ENCODE results near the gene STX2.

Gene STX2

DNA sequence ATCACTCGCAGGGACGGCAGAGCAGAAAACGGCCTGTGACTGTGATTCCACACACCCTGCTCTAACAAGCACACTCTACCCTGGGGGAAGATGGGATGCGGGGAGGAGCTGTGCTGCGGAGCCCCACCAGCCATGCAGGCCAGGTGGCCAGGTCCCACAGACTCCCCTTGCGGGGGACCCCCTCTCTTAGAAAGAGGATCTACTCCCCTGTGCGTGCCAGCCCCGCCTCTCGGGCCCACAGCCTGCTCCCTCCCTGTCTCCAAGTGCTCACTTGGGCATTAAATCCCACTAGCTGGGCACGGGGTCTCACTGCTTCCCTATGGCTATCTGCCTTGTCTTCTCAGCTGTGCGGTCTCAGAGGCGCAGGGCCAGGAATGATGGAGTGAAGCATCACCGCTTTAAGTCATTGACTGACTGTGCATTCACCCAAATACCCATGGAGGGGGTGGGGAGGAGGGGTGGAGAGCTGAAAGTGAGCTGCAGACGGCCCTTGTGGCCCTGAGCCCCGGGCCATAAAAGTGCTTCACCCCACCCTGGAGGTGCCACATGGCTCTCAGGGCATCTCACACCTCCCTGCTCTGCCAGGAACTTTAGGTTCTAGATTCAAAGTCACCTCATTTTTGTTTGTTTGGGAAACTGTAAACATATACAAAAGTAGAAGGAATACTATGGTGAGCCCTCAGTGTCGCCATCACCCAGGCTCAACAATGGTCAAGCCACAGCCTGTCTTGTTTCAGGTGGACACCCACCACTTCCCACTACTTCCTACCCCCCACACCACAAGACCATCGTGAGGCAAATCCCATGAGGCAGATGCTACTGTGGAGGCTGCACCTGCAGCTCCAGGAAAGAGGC, 9.4 kb downstream of the STX2 start:
- no peak for DNase-seq (ENCODE audit: low read depth)

DNA sequence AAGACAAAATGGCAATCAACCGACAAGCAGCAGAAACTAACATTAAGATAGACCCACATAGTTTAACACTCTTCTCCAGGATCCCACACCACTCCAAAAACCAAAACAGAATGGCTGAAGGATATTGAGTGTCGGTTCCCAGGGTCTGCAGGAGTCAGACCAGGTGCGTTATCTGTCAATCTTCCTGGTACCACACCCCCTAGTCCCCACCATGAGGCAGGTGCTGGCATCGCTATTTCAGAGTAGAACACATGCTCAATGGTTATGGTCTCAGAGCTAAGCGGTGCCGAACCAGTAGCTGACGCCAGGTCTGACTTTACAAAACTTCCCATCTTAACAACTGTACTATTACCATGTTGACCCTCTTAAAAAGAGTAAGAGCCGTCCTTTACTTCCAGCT, 10.2 kb downstream of the STX2 start:
- H3K4me3 ChIP-seq (ENCODE audit: low read length), result no peak overlapping the region
- no peak for DNase-seq (ENCODE audit: low read depth)
- TF ChIP-seq, protein P1, sequence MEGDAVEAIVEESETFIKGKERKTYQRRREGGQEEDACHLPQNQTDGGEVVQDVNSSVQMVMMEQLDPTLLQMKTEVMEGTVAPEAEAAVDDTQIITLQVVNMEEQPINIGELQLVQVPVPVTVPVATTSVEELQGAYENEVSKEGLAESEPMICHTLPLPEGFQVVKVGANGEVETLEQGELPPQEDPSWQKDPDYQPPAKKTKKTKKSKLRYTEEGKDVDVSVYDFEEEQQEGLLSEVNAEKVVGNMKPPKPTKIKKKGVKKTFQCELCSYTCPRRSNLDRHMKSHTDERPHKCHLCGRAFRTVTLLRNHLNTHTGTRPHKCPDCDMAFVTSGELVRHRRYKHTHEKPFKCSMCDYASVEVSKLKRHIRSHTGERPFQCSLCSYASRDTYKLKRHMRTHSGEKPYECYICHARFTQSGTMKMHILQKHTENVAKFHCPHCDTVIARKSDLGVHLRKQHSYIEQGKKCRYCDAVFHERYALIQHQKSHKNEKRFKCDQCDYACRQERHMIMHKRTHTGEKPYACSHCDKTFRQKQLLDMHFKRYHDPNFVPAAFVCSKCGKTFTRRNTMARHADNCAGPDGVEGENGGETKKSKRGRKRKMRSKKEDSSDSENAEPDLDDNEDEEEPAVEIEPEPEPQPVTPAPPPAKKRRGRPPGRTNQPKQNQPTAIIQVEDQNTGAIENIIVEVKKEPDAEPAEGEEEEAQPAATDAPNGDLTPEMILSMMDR (conservative IDR thresholded peaks at IDR 0.05; ENCODE audit: low read length), result no peak

More for the DNA sequence above, 9.4 kb downstream of the STX2 start:
- H3K4me3 ChIP-seq (ENCODE audit: low read length), result no peak overlapping the region
- TF ChIP-seq, protein P1 (conservative IDR thresholded peaks at IDR 0.05; ENCODE audit: low read length), result no peak

DNA sequence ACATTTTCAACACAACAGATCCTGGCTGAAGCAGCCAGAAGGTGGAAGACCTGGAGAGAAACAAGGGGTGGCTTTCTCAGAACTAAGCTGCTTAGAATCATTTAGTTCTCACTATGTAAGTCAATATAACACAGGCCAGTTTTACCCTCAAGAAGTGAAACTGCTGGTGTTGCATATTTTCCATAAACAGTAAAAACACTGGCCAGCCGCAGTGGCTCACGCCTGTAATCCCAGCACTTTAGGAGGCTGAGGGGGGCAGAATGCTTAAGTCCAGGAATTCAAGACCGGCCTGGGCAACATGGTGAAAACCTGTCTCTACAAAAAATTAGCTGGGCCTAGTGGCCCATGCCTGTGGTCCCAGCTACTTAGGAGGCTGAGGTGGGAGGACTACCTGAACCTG, 11.6 kb downstream of the STX2 start:
- TF ChIP-seq, protein P1 (conservative IDR thresholded peaks at IDR 0.05; ENCODE audit: low read length), result no peak

DNA sequence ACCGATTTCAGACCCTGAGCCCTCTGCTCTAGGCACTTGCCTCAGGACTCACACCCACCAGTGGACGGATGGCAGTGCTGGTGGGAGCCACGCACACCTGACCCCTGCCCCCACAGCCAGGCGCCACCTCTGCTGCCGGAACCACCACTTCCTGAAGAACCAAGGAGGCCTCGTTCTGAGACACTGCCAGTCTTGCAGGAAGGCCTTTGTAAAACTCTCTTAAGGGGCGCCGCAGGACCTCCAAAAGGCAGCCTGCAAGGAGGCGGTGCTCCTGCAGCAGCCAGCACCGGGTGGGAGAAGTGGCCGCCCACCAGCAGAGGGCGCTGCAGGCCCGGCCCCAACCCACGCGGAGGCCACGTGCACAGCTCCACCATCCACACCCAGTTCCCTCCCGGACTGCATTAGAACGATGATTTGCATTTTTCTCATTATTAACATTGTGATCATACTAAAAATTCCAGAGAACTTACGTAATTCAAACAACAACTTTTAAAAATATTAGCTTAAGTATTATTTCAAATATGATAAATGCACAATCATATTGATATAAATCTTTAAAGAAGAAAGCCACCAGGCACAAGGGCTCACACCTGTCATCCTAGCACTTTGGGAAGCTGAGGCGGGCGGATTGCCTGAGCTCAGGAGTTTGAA, 12.8 kb downstream of the STX2 start:
- peak; percentile 73 for DNase-seq (ENCODE audit: low read depth)
- TF ChIP-seq, protein P1 (conservative IDR thresholded peaks at IDR 0.05; ENCODE audit: low read length), result peak; percentile 57

More for the DNA sequence above, 11.6 kb downstream of the STX2 start:
- no peak overlapping the region for H3K4me3 ChIP-seq (ENCODE audit: low read length)
- DNase-seq (ENCODE audit: low read depth), result peak; percentile 39

DNA sequence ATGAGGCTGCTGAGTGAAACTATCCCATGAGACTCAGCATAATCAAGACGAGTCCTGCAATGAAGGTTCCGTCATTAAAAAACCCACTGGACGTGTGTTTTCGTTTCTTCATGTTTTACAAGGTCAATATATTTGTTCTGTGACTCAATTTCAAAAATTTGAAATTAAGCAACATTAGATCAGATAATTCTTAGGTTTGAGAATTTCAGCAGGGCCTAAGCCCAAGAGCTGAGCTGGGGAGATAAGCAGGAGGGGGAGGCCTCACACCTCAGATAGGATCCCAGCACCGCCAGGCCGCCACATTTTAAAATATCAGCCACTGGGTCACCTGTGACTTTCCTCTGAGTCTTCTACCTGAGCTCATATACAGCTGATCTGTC, 13.3 kb downstream of the STX2 start:
- no peak for DNase-seq (ENCODE audit: low read depth)
- TF ChIP-seq, protein P1 (conservative IDR thresholded peaks at IDR 0.05; ENCODE audit: low read length), result no peak
- H3K4me3 ChIP-seq (ENCODE audit: low read length), result no peak overlapping the region

More for the DNA sequence above, 12.8 kb downstream of the STX2 start:
- H3K4me3 ChIP-seq (ENCODE audit: low read length), result no peak overlapping the region

DNA sequence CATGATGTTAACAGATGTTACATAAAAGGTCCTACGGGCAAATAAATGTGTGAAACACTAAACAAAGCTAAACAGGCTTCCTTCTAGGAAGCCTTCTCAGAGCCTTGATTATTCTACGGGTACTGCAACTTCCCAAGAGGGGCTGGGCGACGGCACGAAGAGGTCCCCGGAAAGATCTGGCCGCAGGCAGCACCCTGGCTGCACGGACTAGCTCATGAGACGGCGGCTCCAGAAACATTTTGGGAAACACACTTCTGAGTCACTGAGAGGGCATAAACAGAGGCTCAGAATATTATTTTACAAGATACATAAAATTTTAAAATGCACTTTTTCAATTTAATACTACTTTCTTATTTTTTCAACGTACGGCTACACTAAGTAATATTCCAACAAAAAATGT, 19.4 kb downstream of the STX2 start:
- TF ChIP-seq, protein P1 (conservative IDR thresholded peaks at IDR 0.05; ENCODE audit: low read length), result no peak
- no peak for DNase-seq (ENCODE audit: low read depth)
- H3K4me3 ChIP-seq (ENCODE audit: low read length), result no peak overlapping the region

Measured in AG10803 (cell line).